ENCODE measurements around the gene IKBKG.
A peak's percentile ranks its signal among the peaks of the same experiment; 100 is the strongest.

Gene IKBKG

DNA sequence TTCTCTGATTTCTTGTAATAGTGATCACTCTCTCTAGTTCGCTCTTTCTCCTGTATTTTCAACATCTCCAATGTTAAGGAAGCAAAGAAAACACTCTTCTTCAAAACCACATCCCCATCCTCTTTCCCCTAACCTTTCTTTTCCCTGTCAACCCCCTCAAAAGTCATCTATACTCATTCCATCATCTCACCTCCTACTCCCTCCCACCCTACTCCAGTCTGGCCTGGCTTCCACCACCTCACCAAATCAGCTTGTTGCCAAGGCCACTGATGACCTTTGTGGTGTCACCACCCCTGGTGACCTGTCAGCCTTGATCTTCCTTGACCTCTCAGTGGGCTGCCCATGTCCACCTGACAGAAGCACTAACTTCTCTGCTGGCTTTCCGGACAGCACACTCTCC is 33.7 kb upstream of the IKBKG start:
- Histone ChIP-seq H3K36me3 (ENCODE audit: control insufficient read depth, insufficient read depth, low read length) (no peaks in the 10 kb centered on the region), H3K27me3 (ENCODE audit: control insufficient read depth, insufficient read depth, low read length) (no peaks in the 10 kb centered on the region), H3K9ac (ENCODE audit: low read depth, low read length) (no peak overlapping the region), H3K9me3 (ENCODE audit: control insufficient read depth, insufficient read depth, low read length) (no peaks in the 10 kb centered on the region), H3K4me1 (ENCODE audit: control insufficient read depth, insufficient read depth, low read length) (peaks cover 2% of the 10 kb centered on the region), H3K4me3 (ENCODE audit: low read depth, low read length) (no peak overlapping the region)

DNA sequence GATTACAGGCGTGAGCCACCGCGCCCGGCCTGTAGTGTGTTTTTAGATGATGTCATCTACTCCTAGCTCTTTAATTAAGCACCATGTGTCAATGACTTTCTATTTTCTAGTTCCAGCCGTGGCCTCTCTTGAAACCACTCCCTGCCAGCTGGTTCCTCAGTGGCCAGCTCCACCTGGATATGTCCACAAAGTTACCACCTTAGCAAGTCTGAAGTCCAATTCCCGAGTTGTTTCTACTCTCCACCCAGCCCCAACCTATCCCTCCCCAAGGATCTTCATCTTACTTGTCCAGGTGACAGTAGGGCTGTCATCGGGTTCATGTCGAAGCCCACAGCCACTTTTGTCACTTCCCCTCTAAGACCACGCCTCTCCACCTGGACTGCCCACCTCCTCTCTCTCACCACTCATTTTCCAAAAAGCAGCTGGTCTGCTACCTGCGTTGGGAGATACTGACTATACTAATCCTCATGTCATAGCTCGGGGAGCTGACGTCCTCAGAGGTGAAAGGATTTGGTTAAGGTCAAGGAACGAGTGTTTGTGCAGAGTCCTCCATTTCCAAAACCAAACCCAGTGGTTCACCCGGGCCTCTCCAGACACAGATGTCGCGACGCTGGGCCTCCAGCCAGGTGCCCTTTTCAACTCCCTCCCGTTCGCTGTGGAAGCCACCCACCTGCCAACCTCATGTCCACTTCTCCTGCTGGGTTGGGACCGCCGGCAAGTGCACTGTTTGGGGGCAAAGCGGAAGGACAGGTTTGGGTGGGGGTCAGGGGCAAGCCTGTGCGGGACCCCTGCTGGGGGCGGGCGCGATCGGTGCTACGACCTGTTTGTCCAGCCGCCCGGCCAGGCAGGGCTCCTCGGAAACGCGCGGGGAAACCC is 32.1 kb upstream of the IKBKG start:
- H3K9me3 ChIP-seq (ENCODE audit: control insufficient read depth, insufficient read depth, low read length), result no peaks in the 10 kb centered on the region
- peak overlapping the region; percentile 56 for H3K4me3 ChIP-seq (ENCODE audit: low read depth, low read length)
- H3K27me3 ChIP-seq (ENCODE audit: control insufficient read depth, insufficient read depth, low read length), result no peaks in the 10 kb centered on the region
- no peaks in the 10 kb centered on the region for H3K36me3 ChIP-seq (ENCODE audit: control insufficient read depth, insufficient read depth, low read length)
- no peak overlapping the region for H3K9ac ChIP-seq (ENCODE audit: low read depth, low read length)
- peaks cover 2% of the 10 kb centered on the region for H3K4me1 ChIP-seq (ENCODE audit: control insufficient read depth, insufficient read depth, low read length)

DNA sequence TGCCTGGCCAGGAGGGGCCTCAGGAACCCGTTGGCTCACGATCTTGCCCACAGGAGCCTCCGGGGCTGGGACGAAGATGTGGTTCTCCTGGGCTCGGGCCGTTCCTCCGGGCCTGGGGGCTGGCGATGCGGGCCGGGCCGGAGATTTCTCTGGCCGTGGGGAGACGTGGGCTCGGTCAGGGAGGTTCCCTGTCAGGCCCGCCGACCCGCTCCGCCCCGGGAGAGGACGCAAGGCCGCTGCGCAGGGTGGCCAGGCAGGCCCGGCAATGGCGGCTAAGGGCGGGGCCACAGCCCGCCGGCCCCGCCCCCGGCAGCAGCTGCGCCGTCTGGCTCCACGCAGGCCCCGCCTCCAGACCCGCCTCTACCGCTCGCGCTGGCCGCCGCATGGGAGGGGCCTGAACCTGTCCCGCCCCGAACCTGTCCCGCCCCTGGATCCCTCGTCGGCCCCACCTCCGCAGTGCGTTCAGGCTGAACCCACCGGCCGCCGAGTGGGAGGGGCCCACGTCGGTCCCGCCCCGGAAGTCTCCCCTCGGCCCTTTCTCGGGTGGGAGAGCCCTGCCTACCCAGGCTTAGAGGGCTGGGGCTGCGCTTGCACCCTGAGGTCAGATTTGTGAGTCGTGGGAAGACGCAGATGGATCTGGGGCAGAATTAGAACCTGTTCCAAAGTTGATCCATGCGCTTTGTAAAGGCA is 31.3 kb upstream of the IKBKG start, which contains the start of gene FAM3A:
Gene FAM3A (minus strand): TSS at position 267 of the 690 bp plus-strand sequence. CDS start 460 bp downstream, outside the sequence.
- no peaks in the 10 kb centered on the region for H3K36me3 ChIP-seq (ENCODE audit: control insufficient read depth, insufficient read depth, low read length)
- no peak within 1 kb of the TSS for H3K9ac ChIP-seq (ENCODE audit: low read depth, low read length)
- peak within 1 kb of the TSS; percentile 78 for H3K4me3 ChIP-seq (ENCODE audit: low read depth, low read length)
- peaks cover 2% of the 10 kb centered on the region for H3K4me1 ChIP-seq (ENCODE audit: control insufficient read depth, insufficient read depth, low read length)
- no peaks in the 10 kb centered on the region for H3K9me3 ChIP-seq (ENCODE audit: control insufficient read depth, insufficient read depth, low read length)
- H3K27me3 ChIP-seq (ENCODE audit: control insufficient read depth, insufficient read depth, low read length), result no peaks in the 10 kb centered on the region

DNA sequence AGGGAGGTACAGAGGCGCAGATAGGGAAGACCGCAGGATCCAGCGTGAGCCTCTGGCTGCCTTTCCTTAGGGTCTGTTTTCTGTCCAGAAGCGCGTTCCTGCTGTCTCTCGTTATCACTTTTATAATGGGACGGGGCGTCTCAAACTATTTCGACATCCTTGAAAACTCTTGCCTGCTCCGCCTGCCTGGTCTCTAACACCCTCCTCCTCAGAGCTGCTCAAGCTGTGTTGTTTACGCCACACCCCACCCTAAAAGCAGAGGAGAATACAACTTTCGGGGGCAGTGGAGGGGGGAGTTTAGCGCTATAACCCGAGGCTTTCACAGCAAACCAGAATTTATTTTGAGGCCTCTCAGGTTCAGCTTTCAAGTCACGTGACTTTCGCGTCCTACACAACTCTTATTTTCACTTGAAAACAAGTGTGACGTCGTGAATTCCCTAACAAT is 30.7 kb upstream of the IKBKG start:
- H3K36me3 ChIP-seq (ENCODE audit: control insufficient read depth, insufficient read depth, low read length), result no peaks in the 10 kb centered on the region
- H3K4me1 ChIP-seq (ENCODE audit: control insufficient read depth, insufficient read depth, low read length), result peaks cover 2% of the 10 kb centered on the region
- peak overlapping the region; percentile 78 for H3K4me3 ChIP-seq (ENCODE audit: low read depth, low read length)
- H3K9me3 ChIP-seq (ENCODE audit: control insufficient read depth, insufficient read depth, low read length), result no peaks in the 10 kb centered on the region
- H3K27me3 ChIP-seq (ENCODE audit: control insufficient read depth, insufficient read depth, low read length), result no peaks in the 10 kb centered on the region
- no peak overlapping the region for H3K9ac ChIP-seq (ENCODE audit: low read depth, low read length)

DNA sequence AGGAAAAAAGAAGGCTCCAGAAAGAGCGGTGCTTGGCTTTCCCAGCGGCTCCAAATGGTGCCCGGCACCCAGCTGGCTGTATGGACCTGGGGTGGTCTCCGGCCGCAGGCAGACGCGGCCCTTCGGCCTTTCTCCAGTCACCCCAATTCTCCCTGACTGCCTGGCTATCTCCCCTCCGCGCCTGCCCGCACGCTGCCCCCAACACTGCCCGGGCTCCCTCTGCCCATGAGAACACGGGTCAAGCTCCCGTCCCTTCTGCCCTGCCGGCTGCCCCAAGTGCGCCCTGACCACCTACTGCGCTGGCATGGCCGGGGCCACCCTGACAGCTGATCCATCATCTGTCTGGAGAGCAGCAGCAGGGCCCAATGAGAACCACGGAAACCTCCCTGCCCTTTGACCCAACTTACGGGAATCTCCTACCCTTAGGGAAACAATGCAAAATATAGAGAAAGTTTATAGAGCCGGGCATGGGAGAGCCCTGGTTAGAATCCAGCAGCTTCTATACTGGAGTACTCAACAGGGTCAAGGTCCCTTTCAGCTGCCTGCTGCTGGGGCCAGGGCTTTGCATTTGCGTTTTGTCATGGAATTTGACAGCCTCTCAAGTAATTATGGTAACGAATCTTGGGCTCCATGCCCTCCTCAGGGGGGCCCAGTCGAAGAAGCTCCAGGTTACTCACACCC is 30.2 kb upstream of the IKBKG start:
- Histone ChIP-seq H3K4me1 (ENCODE audit: control insufficient read depth, insufficient read depth, low read length) (peaks cover 2% of the 10 kb centered on the region), H3K4me3 (ENCODE audit: low read depth, low read length) (peak overlapping the region; percentile 78), H3K27me3 (ENCODE audit: control insufficient read depth, insufficient read depth, low read length) (no peaks in the 10 kb centered on the region), H3K9ac (ENCODE audit: low read depth, low read length) (no peak overlapping the region), H3K36me3 (ENCODE audit: control insufficient read depth, insufficient read depth, low read length) (no peaks in the 10 kb centered on the region), H3K9me3 (ENCODE audit: control insufficient read depth, insufficient read depth, low read length) (no peaks in the 10 kb centered on the region)

DNA sequence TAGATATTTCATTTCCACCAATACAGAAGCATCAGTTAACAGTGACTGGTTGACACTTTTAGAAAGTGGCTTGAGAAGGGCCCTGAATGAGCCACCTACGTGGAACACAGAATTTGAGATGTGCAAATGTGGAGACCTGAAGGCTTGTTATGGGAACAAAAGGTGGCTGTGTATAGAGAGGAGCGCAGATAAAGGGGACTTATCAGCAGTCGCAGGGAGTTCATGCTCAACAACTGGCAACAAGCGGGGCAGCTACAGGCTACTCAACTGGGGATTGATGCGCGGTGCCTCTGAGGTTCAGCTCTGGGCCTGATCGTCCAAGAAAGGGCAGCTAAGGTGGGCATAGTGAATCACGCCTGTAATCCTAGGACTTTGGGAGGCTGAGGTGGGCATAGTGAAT is 28.0 kb upstream of the IKBKG start:
- H3K36me3 ChIP-seq (ENCODE audit: control insufficient read depth, insufficient read depth, low read length), result no peaks in the 10 kb centered on the region
- no peaks in the 10 kb centered on the region for H3K9me3 ChIP-seq (ENCODE audit: control insufficient read depth, insufficient read depth, low read length)
- H3K9ac ChIP-seq (ENCODE audit: low read depth, low read length), result no peak overlapping the region
- H3K4me1 ChIP-seq (ENCODE audit: control insufficient read depth, insufficient read depth, low read length), result peaks cover 2% of the 10 kb centered on the region
- no peak overlapping the region for H3K4me3 ChIP-seq (ENCODE audit: low read depth, low read length)
- H3K27me3 ChIP-seq (ENCODE audit: control insufficient read depth, insufficient read depth, low read length), result no peaks in the 10 kb centered on the region

DNA sequence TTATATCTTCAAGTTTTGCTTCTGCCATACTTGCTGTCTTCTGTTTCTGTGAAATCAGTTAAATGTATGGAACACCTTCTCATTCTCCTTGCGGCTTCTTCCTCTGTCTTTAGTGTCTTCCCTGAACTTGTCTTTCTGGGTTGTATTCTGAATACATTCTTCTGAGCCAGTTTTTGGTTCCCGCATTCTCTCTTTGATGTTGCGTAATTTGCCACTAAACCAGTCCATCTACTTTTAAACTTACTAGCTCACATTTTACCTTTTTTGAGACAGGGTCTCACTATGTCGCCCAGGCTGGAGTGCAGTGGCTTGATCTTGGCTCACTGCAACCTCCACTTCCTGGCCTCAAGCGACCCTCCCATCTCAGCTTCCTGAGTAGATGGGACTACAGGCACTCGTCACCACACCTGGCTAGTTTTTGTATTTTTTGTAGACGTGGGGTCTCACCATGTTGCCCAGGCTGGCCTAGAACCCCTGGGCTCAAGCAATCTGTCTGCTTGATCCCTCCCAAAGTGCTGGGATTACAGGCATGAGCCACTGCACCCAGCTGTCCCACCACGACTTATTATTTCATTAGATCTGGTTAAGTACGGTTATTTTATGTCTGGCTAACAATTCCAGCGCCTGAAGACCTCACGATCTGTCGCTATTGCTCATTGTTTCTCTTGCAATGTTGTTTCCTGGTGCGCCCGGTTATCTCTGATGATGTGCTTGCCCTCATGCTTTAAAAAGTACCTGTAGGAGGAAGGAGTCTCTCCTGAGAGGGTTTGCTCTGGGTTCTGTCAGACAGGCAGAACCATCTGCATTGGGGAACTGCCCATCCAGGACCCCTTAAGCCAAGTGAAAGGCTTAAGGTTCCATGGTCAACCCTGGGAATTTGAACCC is 21.6 kb upstream of the IKBKG start:
- Histone ChIP-seq H3K27me3 (ENCODE audit: control insufficient read depth, insufficient read depth, low read length) (no peaks in the 10 kb centered on the region), H3K9ac (ENCODE audit: low read depth, low read length) (no peak overlapping the region), H3K4me1 (ENCODE audit: control insufficient read depth, insufficient read depth, low read length) (peaks cover 5% of the 10 kb centered on the region), H3K9me3 (ENCODE audit: control insufficient read depth, insufficient read depth, low read length) (peaks cover 3% of the 10 kb centered on the region), H3K4me3 (ENCODE audit: low read depth, low read length) (no peak overlapping the region), H3K36me3 (ENCODE audit: control insufficient read depth, insufficient read depth, low read length) (peaks cover 2% of the 10 kb centered on the region)

DNA sequence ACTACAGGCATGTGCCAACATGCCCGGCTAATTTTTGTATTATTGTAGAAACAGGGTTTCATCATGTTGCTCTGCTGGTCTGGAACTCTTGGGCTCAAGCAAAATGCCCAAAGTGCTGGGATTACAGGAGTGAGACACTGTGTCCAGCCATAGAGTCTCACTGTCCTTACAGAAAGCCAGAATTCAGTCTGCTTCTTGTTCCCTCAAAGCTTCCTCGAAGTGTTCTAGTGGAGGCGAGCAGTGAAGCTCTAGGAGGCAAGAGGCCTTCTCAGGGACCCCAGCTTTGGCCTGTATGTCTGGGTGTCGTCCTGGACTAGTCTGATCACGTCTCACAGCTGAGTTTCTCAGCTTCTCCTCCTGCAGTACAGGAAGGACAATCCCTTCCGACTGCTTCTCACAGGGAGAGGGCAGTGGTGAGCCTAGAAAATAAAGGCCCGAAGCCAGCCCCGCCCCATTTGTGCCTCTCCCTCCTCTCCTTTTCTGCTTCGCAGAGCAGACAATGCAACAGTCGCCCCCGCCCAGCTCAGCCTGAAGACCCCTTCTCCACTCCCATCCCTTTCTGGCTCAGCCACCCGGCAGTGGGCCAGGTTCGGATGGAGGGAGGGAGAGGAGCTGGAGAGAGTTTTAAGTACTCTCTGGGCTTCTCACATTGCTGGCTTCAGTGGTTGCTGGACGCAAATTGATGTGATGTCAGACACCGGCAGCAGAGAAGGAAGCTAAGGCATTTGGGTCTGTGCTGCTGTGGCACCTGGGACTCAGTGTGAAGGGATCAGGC is 20.3 kb upstream of the IKBKG start:
- Histone ChIP-seq H3K36me3 (ENCODE audit: control insufficient read depth, insufficient read depth, low read length) (peaks cover 7% of the 10 kb centered on the region), H3K9ac (ENCODE audit: low read depth, low read length) (no peak overlapping the region), H3K4me1 (ENCODE audit: control insufficient read depth, insufficient read depth, low read length) (peaks cover 5% of the 10 kb centered on the region), H3K9me3 (ENCODE audit: control insufficient read depth, insufficient read depth, low read length) (peaks cover 3% of the 10 kb centered on the region), H3K27me3 (ENCODE audit: control insufficient read depth, insufficient read depth, low read length) (no peaks in the 10 kb centered on the region), H3K4me3 (ENCODE audit: low read depth, low read length) (peak overlapping the region; percentile 46)

DNA sequence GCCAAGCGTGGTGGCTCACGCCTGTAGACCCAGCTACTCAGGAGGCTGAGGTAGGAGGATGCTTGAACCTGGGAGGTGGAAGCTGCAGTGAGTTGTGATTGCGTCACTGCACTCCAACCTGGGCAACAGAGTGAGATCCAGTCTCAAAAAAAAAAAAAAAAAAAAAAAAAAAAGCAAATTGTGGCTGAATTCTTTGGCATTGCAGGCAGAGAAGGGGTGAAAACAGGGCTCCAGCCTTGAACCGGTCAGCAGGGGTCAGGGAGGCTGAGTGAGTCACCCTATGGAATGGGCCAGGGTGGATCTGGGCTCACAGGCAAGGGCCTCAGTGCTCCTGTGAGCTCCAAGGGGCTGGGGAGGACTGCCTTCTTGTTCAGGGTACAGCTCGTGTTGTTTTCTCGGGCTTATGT is 18.2 kb upstream of the IKBKG start:
- no peak overlapping the region for H3K9ac ChIP-seq (ENCODE audit: low read depth, low read length)
- H3K4me1 ChIP-seq (ENCODE audit: control insufficient read depth, insufficient read depth, low read length), result peaks cover 5% of the 10 kb centered on the region
- H3K4me3 ChIP-seq (ENCODE audit: low read depth, low read length), result no peak overlapping the region
- no peaks in the 10 kb centered on the region for H3K27me3 ChIP-seq (ENCODE audit: control insufficient read depth, insufficient read depth, low read length)
- peaks cover 7% of the 10 kb centered on the region for H3K9me3 ChIP-seq (ENCODE audit: control insufficient read depth, insufficient read depth, low read length)
- peaks cover 18% of the 10 kb centered on the region for H3K36me3 ChIP-seq (ENCODE audit: control insufficient read depth, insufficient read depth, low read length)

DNA sequence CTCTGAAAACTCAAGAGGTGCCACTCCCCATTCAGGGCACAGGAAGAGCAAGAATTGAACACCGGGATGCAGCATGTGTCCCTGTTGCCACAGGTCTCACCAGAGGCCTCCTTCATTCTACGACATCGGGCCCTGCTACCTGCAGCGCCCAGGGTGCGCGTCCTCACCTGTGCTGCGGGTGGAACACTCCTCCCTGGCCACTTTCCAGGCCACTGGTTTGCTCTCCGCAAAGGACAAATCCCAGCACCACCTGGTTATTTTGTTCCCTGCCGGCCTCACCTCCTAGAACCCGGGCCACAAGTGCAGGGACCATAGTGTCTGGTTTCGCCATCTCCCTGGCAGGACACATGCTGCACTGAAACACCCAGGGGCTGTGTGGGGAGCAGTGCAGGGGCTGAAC is 17.1 kb upstream of the IKBKG start:
- no peak overlapping the region for H3K9ac ChIP-seq (ENCODE audit: low read depth, low read length)

More for the DNA sequence above, 17.1 kb upstream of the IKBKG start:
- no peak overlapping the region for H3K4me3 ChIP-seq (ENCODE audit: low read depth, low read length)
- H3K9me3 ChIP-seq (ENCODE audit: control insufficient read depth, insufficient read depth, low read length), result peaks cover 7% of the 10 kb centered on the region
- peaks cover 20% of the 10 kb centered on the region for H3K36me3 ChIP-seq (ENCODE audit: control insufficient read depth, insufficient read depth, low read length)
- no peaks in the 10 kb centered on the region for H3K27me3 ChIP-seq (ENCODE audit: control insufficient read depth, insufficient read depth, low read length)
- H3K4me1 ChIP-seq (ENCODE audit: control insufficient read depth, insufficient read depth, low read length), result peaks cover 5% of the 10 kb centered on the region
